Choroid plexus epithelial cell (primary cell): Measurements from ENCODE around the gene PPM1H.

ENCODE experiments used
- DNase-seq: peaks from one replicate; pipeline ENCODE4 v3.0.0-alpha.2; 2010; ENCODE audit warnings: low read depth
- H3K4me3 ChIP-seq: 2 replicates; pipeline ENCODE4 v1.5.1; 2011; ENCODE audit warnings: low read depth, mild to moderate bottlenecking, control low read depth, low read length, moderate library complexity
- TF ChIP-seq, protein P1 (sequence below): conservative IDR thresholded peaks from 2 replicates; pipeline ENCODE4 v1.5.1; 2011; ENCODE audit warnings: low read depth, mild to moderate bottlenecking, control low read depth, inconsistent platforms, low read length, moderate library complexity

Gene PPM1H

DNA sequence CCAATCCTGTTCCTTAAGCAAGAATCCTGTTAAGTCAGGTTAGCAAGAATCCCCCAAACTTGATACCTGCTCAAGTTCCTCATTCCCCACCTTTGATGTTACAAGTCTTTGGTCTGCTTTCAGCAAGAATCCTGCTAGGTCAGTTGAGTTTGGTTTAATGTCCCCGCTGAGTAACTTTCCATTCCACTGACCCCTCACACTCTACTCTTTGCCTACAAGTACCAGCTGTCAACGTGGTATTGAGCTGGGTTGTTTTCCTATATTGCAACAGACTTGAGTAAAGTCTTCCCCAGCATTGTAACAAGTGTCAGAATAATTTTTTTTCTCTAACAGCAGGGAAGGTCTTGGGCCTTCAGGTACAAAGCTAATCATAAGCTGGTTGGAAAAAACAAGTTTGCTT lies 6.3 kb downstream of the PPM1H start:
- TF ChIP-seq, protein P1, sequence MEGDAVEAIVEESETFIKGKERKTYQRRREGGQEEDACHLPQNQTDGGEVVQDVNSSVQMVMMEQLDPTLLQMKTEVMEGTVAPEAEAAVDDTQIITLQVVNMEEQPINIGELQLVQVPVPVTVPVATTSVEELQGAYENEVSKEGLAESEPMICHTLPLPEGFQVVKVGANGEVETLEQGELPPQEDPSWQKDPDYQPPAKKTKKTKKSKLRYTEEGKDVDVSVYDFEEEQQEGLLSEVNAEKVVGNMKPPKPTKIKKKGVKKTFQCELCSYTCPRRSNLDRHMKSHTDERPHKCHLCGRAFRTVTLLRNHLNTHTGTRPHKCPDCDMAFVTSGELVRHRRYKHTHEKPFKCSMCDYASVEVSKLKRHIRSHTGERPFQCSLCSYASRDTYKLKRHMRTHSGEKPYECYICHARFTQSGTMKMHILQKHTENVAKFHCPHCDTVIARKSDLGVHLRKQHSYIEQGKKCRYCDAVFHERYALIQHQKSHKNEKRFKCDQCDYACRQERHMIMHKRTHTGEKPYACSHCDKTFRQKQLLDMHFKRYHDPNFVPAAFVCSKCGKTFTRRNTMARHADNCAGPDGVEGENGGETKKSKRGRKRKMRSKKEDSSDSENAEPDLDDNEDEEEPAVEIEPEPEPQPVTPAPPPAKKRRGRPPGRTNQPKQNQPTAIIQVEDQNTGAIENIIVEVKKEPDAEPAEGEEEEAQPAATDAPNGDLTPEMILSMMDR = no peak
- DNase-seq = no peak
- H3K4me3 ChIP-seq = no peak overlapping the region

DNA sequence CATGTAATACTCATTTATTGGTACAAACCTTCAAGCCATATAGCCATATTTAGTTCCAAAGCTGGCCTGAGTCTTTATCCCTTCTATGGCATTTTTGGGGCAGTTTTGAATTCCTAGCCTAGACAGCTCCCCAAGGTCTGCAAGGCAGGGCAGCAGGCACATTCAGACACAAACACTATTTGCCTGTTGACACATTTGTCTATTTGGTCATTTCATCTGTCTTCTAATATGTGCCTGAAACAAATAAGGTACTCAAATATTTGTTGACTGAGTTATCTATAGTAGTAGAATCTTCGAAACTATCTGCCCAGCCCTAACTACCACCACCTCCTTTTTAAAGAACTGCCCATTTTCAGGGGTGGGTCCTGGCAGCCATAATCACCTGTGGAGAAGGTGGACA lies 9.3 kb downstream of the PPM1H start:
- TF ChIP-seq, protein P1 = no peak
- DNase-seq = no peak
- no peak overlapping the region for H3K4me3 ChIP-seq

DNA sequence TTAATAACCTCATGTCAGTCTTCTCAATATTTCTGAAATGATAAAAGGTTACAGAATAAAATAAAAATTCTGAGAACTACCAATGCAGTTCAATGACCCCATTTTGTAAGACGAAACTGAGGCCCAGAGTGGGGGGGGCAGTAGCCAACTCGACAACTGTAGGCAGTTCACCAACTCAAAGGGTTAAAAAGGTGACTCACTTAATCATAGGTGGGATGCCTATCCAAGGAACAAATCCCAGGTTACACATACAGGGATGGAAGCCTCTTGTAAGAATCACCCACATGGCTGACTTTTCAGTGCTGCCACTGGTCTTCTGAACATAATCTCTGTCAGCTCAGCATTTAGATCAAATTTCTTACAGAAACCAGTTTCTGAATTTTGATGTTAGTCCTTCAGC lies 10.9 kb downstream of the PPM1H start:
- TF ChIP-seq, protein P1 = no peak
- no peak overlapping the region for H3K4me3 ChIP-seq
- DNase-seq = no peak

DNA sequence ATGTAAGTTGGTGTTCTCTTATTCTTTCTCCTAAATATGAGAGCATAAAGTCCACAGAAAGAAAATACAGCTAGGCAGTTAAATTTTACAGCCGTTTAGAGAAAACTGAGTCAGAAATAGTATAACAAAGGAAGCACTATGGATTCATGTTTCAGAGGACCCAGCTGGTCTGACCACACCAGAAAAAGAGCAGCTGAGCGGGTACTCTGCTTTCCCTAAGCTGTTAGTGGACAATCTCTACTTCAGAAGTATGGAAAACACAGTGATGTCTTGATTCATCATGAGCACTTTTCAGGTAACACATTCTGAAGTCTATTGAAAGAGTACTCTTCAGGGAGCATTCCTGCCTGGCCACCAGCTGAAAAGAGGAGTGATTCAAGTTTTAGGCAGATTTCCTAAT lies 12.4 kb downstream of the PPM1H start:
- TF ChIP-seq, protein P1 = no peak
- no peak overlapping the region for H3K4me3 ChIP-seq
- peak; percentile 13 for DNase-seq

DNA sequence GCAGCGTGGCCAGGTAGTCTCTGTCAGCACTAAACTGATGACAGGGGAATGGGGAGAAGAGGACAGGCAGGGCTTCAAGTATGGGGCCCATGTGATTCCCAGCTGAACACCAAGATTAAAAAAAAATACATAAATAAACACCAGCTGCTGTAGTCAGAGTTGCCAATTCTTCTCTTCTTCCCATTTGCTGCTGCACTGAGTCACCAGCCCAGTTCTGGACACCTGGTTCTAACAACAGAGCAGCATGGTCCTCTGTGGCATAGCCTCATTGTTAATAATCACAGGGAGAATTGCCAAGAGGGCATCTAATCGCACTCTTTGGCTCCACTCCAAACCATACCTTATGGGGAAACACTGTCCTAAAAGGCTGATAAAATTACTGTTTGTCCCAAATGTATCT lies 15.1 kb downstream of the PPM1H start:
- TF ChIP-seq, protein P1 = no peak
- no peak overlapping the region for H3K4me3 ChIP-seq
- peak; percentile 83 for DNase-seq

DNA sequence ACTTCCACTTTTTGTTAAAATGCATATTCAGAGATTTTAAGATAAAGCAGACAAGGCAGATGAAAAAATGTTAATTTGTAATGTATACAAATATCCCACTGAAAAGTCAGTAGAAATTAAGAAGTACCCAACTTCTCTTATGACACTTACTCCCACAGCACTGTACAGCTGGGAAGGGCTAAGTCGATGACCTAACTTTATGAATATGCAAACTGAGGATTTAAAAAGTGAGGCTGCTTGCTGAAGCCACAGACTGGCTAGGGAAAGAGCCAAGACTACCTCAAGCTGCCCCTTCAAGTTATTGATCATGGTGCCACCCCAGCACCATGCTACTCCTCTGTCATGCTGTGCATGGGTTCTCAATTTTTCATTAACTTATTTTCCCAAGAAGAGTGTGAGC lies 17.0 kb downstream of the PPM1H start:
- TF ChIP-seq, protein P1 = no peak
- peak; percentile 30 for DNase-seq

DNA sequence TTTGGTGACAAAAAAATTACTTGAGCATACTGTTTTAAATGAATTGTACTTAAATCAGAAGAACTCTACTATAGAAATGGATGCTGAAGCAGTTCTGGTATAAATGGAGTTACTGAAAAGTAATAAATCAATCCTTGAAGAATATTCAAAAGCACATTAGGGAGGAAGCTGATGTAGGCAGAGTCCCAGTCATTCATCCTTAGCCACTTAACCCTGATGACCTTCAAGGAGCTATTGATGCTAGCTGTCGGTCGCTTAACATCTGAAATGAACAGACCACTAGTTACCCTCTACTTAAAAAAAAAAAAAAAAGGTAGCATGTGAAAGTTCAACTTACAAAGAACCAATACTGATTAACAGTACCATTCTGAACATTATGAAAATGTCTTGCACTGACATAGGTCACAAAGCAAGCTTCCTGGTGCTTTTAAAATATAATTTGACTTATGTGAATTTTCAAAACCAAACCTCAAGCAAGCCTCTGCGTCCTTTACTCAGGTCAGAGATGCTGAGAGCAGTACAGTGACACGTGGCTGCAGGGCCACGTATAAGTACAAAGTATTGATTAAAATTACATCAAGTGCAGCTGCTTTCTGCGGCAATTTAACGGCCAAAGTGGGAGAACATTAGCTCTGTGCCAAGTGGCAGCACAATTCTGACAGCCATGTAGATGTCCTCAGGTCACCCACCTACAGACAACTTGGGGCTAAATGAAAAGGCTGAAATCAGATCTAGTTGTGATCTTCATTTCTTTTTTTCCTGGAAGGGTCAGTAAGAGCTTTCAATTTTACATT lies 18.1 kb downstream of the PPM1H start:
- DNase-seq = no peak
- H3K4me3 ChIP-seq = no peak overlapping the region
- TF ChIP-seq, protein P1 = no peak

More for the DNA sequence above, 17.0 kb downstream of the PPM1H start:
- H3K4me3 ChIP-seq = no peak overlapping the region
